K562 (cell line): Measurements from ENCODE around the gene ANO8.

Source experiments
- PML ChIP-seq: IDR thresholded peaks from 2 replicates; pipeline ENCODE4 v1.6.1; 2012; ENCODE audit warnings: low read length, inconsistent platforms
- RERE ChIP-seq: sonication (generic); formaldehyde crosslinking; IDR thresholded peaks from 2 replicates; pipeline ENCODE4 v1.8.0; 2023; ENCODE audit warnings: missing genetic modification reagents, mild to moderate bottlenecking, borderline replicate concordance
- TAF1 ChIP-seq: IDR thresholded peaks from 2 replicates; pipeline ENCODE4 v1.6.1; 2011; ENCODE audit warnings: mild to moderate bottlenecking, low read length, moderate library complexity; ENCODE audit not compliant: insufficient read depth, control insufficient read depth, severe bottlenecking; ENCODE audit errors: extremely low read depth

GRCh38 chr19:17330262-17331044, 4.2 kb downstream of the ANO8 start:
- TF ChIP-seq TAF1: no peak
- no peak for TF ChIP-seq RERE (CRISPR knock-in tag)
- no peak for TF ChIP-seq PML
